DMS79 (cell line): ENCODE data around the gene KCNK15.

Experiments used
- DNase-seq: peaks from one replicate; lab custom pipeline; 2025; lab: John Stamatoyannopoulos, UW

The KCNK15 gene

DNA sequence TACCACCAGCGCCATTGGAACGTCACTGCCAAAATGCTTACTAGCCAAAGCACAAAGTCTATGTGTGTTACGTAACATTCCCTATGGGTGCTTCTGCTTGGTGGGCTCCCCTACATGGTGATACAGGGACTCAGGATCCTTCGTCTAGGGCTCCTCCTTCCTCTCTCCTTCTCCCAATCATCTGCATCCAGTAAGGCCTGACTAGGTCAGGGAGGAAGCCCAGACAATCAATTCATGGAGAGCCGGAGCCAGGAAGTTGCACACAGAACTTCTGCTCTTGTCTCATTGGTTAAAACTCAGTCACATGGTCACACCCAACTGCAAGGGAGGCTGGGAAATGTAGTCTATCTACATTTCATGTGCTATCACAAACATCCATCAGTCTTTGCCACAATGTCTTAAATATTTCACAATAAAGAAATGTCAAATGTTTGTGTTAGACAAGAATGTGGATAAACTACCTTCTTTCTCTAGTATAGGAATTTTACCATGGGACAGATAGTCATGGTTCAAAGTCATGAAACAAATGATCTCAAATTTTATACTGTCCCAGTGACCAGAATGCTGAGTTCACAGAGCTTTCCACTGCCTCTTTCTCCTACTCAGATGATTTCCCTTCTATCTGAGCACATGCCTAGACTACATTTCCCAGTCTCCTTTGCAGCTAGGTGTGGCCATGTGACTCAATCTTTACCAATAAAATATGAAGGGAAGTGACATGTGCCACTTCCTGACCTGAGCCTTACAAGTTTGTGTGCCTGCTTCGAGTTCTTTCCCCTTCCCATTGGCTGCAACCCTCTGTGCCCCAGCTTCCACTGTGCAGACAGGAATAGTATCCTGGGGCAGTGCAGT, 9.3 kb upstream of the KCNK15 start:
- DNase-seq, result no peak

- no peak for DNase-seq
Observed at GRCh38 chr20:44737116-44737515, 8.5 kb upstream of the KCNK15 start.

DNA sequence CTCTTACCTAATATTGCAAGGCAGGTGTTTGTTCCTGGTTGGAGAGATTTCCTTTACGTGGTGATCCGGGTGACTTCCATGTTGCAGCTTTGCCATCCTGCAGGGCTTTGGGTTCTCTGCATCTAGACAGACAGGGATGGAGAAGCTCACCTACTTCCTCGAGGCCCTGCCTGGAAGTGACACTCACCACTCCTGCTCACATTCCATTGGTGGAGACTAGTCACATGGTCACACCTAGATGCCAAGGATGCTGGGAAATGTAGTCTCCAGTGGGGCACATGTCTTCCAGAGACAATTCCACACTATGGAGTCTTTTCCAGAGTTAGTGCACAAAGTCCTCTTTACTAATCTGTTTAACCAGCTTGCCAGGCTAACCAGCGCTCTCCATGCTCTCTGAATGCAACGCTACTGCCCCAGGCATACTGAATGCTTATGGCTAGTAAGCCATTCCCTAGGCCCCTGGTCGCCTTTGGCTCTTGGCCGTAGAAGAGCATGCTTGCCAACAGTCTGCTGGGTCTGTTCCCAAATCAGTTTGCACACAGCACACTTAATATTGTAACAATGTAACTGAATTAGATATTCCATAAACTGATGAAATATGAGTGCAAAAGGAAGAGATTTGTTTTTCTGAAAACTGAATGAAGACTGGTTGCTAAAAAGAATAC, 6.7 kb upstream of the KCNK15 start:
- no peak for DNase-seq

GRCh38 chr20:44739942-44740341, 5.7 kb upstream of the KCNK15 start:
- no peak for DNase-seq

GRCh38 chr20:44742304-44743079, 3.2 kb upstream of the KCNK15 start:
- DNase-seq, result no peak

- no peak for DNase-seq
Observed at GRCh38 chr20:44743080-44743701, 2.5 kb upstream of the KCNK15 start.

DNA sequence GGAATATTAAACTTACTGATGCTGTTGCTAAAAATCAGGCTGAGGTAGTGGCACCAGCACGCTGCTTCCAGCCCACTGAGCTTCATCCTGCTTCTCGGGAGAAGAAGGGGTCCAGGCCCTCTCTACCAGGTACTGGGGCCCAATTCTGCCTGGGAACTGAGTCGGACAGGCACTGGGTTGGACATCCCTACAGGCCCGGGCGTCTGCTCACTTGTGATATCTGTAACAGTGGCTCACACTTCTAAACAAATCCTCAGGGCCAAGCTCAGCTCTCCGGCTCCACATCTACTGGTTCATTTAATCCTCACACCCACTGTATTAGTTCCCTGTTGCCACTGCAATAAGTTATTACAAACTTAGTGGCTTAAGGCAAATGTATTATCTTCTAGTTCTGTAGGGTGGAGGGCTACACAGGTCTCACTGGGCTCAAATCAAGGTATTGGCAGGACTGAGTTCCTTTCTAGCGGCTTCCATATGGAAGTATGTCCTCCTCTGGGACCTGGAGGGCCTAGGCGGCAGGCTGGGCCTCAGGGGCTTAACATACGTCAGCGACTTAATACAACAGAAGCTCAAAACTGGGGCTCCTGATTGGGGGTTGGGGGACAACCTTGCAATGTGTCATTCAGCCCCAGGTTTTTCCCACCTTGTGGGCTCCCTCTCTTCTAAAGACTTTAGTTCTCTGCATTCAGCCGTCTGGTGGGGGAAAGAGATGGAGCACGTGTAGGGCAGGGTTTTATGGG, 1.6 kb upstream of the KCNK15 start:
- no peak for DNase-seq

- no peak for DNase-seq
Observed at GRCh38 chr20:44745122-44745597, 505 bp upstream of the KCNK15 start.

GRCh38 chr20:44746367-44747165, 901 bp downstream of the KCNK15 start:
- no peak for DNase-seq

- DNase-seq, result peak; percentile 96
Observed at GRCh38 chr20:44747166-44748004, 1.7 kb downstream of the KCNK15 start.

- no peak for DNase-seq
Observed at GRCh38 chr20:44748005-44748370, 2.3 kb downstream of the KCNK15 start.

- no peak for DNase-seq
Observed at GRCh38 chr20:44750081-44750805, 4.6 kb downstream of the KCNK15 start.

DNA sequence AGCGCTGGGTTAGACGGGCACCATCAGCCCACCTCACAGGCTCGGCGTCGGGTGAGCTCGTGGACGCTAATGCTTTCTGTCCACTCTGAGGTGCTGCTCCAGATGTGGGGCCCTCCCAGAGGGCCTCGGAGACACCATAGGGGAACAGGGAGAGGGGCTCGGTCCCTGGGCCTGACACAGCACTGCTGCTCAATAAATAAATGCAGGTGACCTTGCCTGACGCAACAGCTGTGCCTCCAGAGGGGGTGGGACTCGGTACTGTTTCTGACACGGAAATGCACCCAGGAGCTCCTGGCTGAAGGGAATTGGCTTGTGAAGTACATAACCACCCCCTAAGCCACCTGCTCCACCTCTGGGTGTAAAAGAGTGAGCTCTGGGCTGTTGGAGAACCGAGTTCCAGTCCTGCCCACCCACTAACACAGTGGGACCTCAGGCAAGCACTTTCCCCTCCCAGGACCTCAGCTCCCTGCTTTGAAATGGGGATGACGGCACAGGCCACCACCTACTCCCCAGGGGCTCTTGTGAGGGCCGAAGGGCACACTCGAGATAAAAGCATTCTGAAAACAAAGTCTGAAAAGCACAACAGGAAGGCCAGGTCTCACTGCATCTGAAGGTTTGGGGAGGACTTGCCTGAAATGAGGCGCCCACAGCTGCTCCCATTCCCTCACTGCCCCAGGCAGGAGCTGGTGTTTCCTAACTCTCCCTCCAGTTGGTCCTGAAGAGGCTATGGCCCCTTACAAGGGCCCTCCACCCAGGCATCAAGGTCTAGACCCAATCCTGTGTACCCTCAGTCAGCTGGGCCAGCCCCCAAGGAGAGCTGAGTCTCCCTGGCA, 6.7 kb downstream of the KCNK15 start:
- no peak for DNase-seq

DNA sequence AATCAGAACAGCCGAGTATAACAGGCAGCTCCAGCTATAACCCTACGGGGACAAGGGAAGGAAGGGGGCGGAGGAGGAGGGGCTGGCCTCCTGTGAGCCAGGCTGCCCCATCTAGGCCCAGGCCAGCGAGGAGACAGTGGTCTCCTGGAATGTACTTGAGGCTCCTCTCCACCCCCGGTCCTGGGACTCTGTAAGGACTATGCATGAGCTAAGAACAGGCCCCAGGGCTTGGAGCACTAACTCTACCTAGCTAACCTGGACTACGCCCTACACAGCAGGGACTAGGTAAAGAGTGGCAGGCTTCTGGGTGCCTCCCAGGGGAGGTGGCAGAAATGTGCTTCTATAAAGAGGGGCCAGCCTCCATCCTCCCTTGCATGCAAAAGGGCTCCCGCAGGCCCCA, 8.9 kb downstream of the KCNK15 start:
- no peak for DNase-seq

GRCh38 chr20:44756011-44756688, 10.5 kb downstream of the KCNK15 start:
- DNase-seq, result no peak

DNA sequence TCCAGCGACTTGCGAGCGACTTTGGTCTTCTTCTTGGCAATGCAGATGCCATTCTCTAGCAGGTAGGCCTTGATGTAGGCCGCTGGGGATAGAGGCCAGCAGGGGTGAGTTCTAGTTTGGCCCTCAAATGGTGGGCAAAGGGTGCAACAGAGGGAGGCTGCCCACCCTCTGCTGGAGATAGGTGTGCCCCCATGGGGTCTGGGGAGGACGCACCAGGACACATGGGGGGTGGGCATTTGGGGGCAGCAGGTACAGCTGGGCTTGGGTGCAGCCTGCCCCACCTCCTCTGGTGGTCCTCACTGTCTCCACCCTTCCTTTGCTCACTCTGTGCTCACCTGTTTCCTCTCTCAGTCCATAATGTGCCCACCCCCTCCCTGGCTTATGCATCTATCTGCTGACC, 11.3 kb downstream of the KCNK15 start:
- DNase-seq, result no peak

DNA sequence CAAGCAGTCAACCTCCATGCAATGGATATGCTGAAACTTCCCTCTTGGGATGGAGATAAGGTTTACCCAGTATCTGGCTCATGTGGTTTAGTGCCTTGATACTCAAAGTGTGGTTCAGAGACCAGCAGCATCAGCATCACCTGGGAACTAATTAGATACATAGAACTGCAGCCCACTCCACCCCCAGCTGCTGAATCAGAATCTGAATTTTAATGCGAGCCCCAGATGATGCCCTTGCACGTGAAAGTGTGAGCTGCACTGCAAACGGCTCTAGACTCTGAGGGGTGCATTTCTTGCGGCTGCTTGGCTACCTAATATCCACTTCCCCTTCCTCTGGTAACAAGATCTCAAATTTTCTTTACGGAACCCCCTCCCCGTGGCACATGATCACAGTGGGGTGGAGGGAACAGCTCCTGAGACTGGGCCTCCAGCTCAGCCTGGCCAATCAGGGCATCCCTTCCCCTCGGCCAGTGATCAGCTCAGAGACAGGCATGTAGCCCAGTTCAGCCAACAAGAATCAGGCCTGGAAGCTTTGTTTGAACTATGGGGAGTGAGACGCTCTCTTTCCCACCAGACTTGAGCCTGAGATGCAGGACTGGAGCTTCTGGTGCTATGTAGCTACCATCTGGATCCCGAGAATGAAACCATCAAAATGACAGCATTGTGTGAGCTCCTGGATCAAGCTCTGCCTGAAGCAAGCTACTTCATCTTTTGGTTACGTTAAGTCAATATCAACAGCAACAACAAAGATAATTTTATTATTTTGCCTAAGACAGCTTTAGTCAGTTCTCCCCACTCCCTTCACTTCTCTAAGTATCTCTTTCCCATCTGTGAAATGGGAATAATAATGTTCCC, 12.8 kb downstream of the KCNK15 start:
- DNase-seq, result no peak
